HG03060 (cell line): Measurements from ENCODE around the gene CTDNEP1.

Source experiments
- ATAC-seq: cut with Tn5 transposase; IDR thresholded peaks from one replicate; pipeline ENCODE4 v1.9.1; 2021; ENCODE audit warnings: low read depth, moderate number of reproducible peaks; ENCODE audit not compliant: unreplicated experiment

Gene CTDNEP1

DNA sequence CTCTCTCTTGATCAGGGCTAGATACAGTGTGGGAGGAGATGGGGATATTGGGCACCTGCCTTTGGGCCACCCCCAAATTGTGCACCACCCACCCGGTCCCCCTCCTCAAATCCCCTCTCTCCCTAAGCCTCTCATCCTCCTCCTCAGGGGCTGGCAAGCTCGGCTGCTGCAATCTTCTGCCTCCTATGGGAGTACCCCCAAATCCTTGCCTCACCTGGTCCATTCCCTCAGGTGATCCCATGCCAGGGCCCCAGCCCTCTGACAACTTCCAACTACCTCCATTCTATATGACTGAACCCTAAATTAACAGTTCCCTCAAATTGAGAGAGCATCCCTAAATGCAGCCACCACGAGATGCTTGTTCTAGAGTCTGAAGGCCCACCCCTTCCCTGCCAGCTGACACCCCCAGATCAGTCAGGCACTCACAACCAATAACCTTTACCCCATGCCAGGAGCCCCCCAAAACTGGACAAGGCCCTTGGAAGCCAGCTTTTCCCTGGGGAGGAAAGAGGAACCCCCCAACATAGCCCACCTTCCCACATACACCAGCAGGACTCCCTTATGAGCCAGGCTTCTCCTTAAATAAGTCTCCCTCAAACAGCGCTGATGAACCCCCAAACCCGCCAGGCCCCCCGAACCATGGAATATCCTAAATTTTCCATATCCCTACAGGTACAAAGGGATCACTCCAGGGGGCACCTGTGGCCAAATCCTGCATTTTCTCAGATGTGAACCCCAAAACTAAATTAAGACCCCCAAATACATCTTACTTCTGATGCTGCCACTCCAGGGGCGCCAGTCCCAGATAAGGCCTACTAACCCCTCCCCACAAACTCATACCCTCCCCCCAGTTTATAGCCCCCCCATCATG is 35.1 kb downstream of the CTDNEP1 start:
- ATAC-seq = no peak

DNA sequence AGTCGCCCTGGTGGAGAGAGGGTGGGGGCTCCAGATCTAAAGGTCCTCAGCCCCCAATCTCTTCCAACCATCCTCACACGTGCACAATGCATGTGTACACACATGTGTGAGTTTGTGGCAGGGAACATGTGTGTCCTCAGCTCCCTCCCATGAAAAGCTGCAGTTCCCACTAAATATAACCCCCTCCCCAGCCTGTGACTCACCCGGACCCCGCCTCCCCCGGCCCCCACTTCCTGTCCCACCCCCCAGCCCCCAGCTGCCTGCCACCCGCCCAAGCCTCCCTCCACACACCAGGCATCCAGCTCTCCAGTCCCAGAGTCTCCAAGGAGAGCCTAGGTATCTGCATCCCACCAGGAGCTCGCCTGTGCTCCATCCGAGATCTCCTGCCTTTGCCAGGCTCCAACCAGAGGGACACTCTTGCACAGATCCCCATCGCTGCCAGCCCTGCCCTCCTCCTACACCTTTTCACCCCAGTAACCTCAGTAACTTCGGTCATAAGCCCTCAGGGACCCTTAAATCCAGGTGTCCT is 35.8 kb downstream of the CTDNEP1 start:
- no peak for ATAC-seq

DNA sequence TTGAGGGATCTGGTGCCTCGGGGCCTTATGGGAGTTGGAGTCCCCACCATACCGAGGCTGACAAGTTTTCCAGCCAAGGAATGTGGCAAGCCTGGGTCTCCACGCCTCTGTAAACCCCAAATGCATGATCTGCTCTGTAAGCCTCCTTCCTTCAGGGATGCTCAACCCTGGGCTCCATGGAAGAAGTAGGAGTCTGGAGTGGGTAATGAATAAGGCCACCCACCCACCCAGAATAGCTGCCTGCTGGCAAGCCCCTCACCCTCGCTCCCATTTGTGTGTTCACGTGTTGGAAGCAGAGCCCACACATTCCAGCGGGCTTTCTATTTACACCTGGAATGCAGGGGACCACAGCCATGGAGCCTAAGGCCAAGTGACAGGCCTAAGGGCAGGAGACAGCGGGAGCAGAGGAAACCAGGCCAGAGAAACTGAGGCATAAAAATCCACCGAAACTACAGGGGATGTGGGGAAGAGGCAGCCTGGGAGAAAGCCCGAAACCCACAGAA is 36.3 kb downstream of the CTDNEP1 start:
- no peak for ATAC-seq

DNA sequence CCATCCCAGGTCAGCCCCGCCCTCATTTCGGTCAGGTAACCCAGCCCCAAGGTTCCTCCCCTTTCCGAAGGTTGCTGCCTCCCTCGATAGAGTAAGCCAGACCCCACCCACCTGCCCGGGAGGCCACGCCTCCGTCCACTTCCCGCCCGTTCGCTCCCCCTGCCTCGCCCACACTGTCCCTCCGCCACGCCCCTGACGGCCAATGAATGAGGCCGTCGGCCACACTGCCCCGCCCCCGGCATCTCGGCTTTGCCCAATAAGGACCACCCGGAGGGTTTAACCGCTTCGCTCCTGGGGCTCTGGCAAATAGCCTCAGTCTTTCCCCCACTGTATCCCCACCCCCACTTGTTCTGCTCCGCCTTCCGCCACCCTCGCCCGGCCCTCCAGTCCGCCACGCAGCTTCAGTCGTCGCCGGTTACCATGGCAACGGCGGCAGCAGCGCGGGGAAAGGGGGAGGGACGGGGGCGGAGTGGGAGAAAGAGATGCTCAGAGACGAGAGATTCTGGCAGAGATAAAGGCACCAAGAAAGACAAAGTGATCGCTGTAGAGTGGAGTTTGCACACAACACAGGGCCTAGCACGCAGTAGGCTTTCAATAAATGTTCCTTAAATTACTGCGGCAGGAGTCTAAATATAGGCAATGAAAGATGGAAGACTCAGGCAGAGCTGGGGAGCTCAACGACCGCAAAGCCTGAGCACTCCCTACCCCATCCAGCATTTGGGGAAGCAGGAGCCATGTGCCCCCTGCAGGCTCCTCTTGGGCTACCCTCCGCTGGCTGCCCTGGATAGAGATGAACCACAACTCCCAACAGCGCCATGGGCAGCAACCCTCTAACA is 37.0 kb downstream of the CTDNEP1 start:
- peak; percentile 59 for ATAC-seq

DNA sequence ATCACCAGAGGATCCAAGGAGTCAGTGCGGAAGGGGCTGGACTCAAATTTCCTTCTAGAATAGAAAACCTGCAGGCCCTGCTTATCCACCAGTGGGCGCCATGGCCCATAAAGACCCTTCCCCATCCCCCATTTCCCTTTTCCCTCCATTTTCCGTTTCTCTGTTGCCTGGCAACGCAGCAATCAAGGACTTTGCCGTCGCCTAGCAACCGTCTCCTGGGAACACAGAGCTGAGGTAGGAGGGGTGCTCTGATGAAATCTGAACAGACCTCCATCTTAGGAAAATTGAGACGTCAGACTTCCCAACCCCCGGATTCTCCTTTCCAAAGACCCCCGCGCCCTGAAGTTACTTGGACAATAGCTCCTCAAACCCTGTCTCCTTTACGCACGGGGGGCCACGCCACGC is 37.6 kb downstream of the CTDNEP1 start:
- no peak for ATAC-seq

DNA sequence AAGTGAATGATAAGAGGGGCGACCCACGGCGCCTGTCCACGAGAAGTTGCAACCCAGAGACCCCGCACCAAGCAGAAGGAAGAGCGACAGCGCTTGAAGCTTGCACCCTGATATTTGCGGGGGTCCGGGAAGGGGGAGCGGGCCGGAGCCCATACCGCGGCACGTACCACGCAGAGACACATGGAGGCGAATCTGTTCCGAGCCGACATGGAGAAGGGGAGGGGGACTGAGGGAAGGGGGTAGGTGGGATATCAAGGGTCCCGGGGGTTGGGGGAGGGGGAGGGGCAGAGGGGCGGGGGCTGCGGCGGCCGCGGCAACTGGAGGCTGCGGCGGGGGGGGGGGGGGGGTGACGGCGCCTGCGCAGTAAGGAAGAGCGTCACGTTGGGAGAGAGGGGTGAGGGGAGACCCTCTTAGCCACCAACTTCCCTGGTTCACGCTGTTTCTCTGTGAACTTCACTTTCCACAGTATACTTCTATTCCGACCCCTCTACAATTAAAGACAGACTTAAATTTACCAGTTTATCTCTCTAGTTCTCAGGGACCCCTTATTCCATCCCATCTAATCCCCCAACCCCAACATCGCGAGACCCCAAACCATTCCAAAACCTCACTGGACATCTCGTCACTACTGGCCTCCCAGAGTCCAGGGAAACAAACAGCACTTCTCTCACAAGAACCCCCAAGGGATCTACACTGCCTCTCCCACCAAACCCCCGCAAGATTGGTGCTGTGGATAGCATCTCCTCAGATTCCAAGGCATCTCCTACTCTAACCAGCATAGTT is 39.9 kb downstream of the CTDNEP1 start:
- no peak for ATAC-seq

DNA sequence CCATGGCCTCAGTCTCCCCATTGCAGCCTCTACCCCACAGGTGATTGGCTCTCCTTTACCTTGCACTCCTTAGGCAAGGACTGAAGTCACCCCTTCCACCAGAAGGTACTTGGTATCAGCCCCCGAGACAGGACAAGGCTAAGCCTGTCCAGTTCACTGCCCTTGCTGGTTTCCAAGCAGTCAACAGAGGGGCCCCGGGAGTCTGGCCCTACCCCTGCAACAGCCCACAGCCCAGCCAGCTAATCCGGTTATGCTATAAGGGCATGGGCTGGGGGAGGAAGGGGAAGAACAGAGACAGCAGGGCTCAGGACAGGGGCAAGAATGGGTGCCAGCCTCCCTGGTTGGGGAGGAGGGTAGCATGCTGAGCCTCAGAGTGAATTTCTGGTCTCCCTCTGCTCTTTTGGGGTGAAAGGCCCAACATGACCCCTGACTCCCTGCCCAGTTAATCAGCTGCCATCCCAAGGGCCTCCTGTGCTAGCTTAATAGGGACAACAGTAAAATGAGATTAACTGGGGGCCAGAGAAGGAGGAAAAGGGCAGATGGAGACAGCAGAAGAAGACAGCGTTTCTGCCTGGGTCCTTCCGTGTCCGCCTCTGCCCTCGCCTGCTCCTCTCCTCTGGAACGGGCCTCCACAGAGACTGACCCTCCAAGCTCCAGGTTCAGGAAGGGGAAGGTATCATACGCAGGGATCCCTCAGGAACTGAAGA is 42.6 kb downstream of the CTDNEP1 start:
- ATAC-seq = no peak

DNA sequence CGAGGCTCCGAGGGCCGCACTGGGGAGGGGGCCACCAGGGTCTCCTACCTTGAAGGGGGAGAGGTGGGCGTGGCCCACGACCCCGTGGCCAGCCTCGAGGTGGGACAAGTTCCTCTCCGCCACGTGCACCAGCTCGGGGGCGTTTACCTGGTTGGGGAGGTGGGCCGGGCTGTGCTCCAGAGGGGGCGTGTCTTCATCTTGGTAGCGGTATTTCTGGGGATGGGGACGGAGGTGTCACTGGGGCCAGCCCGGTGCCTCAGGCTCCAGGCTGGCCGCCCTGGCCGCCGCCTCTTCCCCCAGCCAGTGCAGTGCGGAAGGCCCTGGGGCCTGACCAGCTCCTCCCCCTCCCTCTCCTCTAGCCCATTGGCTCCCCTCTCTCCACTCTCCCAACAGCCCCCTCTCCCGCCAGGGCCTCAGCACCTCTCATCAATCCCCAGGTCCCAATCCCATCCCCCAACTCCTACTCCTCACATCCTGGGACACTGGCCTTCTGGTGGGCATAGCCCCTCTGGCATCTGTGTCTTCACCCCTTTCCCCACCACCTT is 43.4 kb downstream of the CTDNEP1 start:
- no peak for ATAC-seq

DNA sequence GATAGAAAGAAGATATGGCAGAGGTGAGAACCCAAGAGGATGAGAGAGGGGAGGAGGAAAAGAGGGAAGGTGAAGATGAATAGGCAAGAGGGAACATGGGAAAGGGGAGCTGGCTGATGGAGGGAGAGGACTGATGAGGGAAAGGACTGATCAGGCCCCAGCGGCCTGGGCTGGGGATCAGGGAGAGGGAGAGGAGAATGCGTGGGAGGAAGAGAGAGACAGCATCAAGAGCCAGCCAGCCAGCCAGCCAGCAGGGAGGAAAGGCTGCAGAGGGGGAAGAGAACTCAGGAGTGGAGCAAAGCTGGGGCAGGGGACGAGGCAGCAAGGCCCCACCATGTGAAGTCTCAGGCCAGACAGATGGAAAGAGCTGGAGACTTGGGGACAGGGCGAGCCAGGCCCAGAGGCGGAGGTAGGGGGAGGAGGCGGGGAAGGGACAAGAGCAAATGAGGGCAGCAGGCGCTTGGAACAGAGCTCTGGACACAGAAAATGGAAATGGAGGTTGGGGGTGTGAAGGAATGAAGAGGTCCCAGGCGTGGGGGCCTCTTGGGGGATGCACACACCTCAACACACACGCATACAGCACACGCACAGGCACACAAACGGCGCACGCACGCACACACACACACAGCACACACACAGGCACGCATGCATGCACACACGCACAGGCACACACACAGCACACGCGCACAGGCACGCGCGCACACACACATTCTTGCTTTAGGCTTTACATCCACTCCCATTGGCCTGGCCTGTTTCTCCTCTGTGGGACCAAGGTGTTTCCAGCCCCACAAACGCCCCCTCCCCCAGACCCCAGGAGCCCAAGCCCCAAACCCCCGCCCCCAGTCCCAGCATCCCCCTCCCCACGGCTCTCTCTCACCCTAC is 44.2 kb downstream of the CTDNEP1 start:
- no peak for ATAC-seq

DNA sequence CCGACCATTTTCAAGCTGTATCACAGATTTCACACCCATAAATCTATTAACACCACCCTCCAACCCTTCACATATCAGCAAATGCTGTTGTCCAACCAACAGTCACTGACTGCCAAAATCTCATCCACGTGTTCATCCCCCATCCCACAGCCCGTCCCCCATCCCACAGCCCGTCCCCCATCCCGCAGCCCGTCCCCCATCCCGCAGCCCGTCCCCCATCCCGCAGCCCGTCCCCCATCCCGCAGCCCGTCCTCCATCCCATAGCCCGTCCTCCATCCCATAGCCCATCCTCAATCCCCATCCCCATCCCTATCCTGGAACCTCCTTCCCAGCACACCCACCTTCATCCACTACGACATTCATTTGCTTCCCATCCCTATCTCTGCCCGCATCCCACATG is 46.0 kb downstream of the CTDNEP1 start:
- no peak for ATAC-seq

DNA sequence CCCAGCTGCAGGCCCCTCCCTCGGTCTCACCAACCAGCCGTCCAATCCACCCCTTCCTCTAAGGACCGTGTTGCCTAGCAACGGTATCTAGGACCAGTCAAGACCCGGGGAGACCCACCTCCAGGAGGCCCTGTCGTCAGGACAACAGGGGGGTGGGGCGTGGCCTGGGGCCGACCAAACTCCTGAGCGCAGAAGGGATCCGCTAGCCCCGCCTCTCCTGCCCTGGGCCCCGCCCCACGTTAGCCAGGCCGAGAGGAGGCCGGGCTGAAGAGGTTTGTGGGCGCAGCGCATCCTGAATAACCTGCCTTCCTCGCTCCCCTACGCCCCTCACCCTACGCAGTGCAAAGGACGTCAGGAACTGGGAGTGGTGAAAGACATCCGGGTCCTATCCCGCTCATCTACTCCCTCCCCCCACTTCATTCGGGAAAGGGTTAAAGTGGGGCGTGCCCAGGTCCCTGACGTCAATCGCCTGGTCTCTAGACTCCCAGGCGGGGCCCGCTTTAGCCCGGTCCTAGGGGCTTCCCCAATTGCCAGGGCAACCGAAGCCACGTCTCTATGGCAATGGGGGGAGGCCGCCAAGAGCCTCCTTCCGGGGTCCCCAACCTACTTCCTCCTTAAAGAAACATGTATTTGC is 46.6 kb downstream of the CTDNEP1 start:
- ATAC-seq = no peak

DNA sequence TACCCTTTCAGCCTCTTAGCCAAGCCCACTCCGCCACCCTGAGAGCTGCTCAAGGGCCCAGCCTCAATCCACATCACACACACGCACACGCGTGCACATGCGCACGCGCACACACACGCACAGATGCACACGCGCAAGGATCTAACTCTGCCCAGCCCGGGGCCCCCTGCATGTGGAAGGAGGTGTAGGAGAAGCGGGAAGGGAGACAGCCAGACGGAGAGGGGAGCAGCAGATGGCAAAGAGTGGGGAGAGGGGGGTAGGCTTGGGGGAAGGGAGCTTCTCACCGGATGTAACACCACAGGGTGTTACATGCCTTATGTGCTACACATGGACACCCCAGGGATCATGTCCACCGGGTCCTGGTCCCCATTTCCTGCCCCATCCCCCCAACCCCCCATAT is 47.2 kb downstream of the CTDNEP1 start:
- ATAC-seq = no peak

DNA sequence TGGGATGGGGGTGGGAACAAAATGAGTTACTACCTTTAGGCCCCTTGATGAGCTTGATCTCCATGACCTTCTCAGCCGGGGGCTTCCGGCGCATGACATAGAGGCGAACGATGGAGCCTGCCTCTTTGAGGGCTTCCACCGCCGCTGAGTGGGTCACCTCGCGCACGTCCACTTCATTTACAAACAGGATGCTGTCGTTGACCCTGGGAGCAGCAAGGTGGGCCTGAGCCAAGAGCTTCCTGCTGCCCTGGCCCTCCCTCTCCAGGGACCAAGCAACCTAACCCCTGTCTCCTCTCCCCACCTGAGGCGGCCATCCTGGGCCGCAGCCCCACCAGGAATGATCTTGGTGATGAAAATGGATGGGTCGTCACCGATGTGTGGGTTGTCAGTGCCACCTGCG is 48.1 kb downstream of the CTDNEP1 start:
- no peak for ATAC-seq

DNA sequence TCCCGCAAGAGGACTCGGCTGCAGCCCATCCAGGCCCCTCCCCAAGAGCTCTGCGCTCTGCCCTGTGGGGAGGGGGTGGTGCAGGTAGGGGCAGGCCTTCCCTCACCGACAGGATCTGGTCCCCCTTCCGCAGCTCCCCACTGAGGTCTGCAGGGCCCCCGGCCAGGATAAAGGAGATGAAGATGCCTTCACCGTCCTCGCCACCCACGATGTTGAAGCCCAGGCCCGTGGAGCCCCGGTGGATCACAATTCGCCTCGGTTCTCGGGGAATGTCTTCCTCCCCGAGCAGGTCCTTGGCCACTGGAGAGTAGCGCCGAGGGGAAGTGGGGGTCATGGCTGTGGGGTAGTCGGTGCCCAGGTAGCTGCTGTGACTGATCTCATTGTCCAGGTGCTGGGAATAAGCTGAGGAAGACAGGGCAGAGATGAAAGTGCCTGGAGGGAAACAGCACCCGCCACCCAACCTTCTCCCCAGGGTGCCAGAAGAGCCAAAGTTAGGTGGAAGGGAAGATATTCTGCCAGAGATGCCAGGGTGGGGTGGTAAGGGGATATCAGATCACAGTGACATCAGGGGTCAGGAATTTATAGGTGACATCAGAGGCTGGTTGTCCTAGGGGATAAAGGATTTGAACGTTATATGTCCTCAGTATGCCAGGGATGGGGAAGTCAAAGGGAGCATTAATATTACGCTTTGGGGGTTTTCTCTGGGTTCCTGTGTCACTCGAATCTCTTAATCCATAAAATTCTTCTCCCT is 54.7 kb downstream of the CTDNEP1 start:
- no peak for ATAC-seq

DNA sequence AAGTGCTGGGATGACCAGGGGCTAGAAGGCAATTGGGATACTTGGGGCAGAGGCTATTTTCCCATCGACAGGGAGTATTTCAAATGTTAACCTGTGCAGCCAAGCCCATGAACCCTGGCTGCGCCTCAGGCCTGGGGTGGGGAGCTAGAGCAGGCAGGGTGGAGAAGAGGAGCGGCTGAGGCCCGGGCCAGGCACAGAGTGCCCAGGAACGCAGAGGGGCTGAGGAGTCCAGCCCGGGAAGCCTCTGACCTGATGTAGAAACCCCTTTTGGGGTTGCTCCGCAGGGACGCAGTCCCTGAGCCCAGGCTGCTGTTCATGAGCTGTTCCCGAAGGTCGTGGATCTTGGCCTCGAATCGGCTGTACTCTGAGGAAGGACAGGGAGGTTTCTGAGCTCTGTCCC is 55.6 kb downstream of the CTDNEP1 start:
- no peak for ATAC-seq
